ENCODE results near the gene PRKACB.

DNA sequence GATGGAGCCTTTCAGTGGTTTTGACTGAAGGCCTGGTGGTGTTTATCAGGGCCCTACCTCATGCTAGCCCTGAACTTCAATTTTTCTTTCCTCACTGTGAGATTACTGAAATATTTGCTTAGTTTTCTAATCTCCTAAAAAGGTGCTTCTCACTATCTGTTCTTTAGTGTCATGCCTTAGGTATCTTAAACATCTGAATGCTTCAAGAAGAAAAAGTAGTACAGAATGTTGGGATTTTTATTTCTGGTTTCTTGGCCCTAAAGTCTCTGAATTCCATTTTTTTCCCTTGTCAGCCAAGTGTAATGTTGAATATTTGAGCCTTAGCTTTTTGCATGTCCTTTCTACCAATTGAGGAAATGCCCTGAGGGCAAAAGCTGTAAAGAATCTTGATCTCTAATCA, 47.9 kb upstream of the PRKACB start:
- TF ChIP-seq EZH2 (IDR thresholded peaks at IDR 0.05; ENCODE audit: low read depth, unreplicated experiment) (no peak), POLR2AphosphoS5 (IDR thresholded peaks at IDR 0.05; ENCODE audit: low read depth) (no peak), NANOG (IDR thresholded peaks at IDR 0.05; ENCODE audit: borderline replicate concordance) (no peak), CREB1 (CRISPR knock-in tag; IDR thresholded peaks at IDR 0.05; ENCODE audit: low read depth) (no peak), ZNF331 (CRISPR knock-in tag; IDR thresholded peaks at IDR 0.05; ENCODE audit: low read depth) (no peak), EZH2phosphoT487 (IDR thresholded peaks at IDR 0.05; ENCODE audit: unreplicated experiment) (no peak), JUNB (IDR thresholded peaks at IDR 0.05; ENCODE audit: unreplicated experiment) (no peak), ZNF114 (CRISPR knock-in tag; IDR thresholded peaks at IDR 0.05) (no peak), STAT1 (IDR thresholded peaks at IDR 0.05; ENCODE audit: unreplicated experiment) (no peak)
- TF ChIP-seq, protein P1, sequence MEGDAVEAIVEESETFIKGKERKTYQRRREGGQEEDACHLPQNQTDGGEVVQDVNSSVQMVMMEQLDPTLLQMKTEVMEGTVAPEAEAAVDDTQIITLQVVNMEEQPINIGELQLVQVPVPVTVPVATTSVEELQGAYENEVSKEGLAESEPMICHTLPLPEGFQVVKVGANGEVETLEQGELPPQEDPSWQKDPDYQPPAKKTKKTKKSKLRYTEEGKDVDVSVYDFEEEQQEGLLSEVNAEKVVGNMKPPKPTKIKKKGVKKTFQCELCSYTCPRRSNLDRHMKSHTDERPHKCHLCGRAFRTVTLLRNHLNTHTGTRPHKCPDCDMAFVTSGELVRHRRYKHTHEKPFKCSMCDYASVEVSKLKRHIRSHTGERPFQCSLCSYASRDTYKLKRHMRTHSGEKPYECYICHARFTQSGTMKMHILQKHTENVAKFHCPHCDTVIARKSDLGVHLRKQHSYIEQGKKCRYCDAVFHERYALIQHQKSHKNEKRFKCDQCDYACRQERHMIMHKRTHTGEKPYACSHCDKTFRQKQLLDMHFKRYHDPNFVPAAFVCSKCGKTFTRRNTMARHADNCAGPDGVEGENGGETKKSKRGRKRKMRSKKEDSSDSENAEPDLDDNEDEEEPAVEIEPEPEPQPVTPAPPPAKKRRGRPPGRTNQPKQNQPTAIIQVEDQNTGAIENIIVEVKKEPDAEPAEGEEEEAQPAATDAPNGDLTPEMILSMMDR (conservative IDR thresholded peaks at IDR 0.05; ENCODE audit: low read depth in 2 of 2), result no peak
- TF ChIP-seq, protein P2, sequence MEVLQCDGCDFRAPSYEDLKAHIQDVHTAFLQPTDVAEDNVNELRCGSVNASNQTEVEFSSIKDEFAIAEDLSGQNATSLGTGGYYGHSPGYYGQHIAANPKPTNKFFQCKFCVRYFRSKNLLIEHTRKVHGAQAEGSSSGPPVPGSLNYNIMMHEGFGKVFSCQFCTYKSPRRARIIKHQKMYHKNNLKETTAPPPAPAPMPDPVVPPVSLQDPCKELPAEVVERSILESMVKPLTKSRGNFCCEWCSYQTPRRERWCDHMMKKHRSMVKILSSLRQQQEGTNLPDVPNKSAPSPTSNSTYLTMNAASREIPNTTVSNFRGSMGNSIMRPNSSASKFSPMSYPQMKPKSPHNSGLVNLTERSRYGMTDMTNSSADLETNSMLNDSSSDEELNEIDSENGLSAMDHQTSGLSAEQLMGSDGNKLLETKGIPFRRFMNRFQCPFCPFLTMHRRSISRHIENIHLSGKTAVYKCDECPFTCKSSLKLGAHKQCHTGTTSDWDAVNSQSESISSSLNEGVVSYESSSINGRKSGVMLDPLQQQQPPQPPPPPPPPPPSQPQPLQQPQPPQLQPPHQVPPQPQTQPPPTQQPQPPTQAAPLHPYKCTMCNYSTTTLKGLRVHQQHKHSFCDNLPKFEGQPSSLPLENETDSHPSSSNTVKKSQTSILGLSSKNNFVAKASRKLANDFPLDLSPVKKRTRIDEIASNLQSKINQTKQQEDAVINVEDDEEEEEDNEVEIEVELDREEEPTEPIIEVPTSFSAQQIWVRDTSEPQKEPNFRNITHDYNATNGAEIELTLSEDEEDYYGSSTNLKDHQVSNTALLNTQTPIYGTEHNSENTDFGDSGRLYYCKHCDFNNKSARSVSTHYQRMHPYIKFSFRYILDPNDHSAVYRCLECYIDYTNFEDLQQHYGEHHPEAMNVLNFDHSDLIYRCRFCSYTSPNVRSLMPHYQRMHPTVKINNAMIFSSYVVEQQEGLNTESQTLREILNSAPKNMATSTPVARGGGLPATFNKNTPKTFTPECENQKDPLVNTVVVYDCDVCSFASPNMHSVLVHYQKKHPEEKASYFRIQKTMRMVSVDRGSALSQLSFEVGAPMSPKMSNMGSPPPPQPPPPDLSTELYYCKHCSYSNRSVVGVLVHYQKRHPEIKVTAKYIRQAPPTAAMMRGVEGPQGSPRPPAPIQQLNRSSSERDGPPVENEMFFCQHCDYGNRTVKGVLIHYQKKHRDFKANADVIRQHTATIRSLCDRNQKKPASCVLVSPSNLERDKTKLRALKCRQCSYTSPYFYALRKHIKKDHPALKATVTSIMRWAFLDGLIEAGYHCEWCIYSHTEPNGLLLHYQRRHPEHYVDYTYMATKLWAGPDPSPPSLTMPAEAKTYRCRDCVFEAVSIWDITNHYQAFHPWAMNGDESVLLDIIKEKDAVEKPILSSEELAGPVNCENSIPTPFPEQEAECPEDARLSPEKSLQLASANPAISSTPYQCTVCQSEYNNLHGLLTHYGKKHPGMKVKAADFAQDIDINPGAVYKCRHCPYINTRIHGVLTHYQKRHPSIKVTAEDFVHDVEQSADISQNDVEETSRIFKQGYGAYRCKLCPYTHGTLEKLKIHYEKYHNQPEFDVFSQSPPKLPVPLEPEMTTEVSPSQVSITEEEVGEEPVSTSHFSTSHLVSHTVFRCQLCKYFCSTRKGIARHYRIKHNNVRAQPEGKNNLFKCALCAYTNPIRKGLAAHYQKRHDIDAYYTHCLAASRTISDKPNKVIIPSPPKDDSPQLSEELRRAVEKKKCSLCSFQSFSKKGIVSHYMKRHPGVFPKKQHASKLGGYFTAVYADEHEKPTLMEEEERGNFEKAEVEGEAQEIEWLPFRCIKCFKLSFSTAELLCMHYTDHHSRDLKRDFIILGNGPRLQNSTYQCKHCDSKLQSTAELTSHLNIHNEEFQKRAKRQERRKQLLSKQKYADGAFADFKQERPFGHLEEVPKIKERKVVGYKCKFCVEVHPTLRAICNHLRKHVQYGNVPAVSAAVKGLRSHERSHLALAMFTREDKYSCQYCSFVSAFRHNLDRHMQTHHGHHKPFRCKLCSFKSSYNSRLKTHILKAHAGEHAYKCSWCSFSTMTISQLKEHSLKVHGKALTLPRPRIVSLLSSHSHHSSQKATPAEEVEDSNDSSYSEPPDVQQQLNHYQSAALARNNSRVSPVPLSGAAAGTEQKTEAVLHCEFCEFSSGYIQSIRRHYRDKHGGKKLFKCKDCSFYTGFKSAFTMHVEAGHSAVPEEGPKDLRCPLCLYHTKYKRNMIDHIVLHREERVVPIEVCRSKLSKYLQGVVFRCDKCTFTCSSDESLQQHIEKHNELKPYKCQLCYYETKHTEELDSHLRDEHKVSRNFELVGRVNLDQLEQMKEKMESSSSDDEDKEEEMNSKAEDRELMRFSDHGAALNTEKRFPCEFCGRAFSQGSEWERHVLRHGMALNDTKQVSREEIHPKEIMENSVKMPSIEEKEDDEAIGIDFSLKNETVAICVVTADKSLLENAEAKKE (CRISPR knock-in tag; IDR thresholded peaks at IDR 0.05), result no peak
- TF ChIP-seq, protein P3, sequence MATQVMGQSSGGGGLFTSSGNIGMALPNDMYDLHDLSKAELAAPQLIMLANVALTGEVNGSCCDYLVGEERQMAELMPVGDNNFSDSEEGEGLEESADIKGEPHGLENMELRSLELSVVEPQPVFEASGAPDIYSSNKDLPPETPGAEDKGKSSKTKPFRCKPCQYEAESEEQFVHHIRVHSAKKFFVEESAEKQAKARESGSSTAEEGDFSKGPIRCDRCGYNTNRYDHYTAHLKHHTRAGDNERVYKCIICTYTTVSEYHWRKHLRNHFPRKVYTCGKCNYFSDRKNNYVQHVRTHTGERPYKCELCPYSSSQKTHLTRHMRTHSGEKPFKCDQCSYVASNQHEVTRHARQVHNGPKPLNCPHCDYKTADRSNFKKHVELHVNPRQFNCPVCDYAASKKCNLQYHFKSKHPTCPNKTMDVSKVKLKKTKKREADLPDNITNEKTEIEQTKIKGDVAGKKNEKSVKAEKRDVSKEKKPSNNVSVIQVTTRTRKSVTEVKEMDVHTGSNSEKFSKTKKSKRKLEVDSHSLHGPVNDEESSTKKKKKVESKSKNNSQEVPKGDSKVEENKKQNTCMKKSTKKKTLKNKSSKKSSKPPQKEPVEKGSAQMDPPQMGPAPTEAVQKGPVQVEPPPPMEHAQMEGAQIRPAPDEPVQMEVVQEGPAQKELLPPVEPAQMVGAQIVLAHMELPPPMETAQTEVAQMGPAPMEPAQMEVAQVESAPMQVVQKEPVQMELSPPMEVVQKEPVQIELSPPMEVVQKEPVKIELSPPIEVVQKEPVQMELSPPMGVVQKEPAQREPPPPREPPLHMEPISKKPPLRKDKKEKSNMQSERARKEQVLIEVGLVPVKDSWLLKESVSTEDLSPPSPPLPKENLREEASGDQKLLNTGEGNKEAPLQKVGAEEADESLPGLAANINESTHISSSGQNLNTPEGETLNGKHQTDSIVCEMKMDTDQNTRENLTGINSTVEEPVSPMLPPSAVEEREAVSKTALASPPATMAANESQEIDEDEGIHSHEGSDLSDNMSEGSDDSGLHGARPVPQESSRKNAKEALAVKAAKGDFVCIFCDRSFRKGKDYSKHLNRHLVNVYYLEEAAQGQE (IDR thresholded peaks at IDR 0.05; ENCODE audit: unreplicated experiment), result no peak
- TF ChIP-seq, protein P4, sequence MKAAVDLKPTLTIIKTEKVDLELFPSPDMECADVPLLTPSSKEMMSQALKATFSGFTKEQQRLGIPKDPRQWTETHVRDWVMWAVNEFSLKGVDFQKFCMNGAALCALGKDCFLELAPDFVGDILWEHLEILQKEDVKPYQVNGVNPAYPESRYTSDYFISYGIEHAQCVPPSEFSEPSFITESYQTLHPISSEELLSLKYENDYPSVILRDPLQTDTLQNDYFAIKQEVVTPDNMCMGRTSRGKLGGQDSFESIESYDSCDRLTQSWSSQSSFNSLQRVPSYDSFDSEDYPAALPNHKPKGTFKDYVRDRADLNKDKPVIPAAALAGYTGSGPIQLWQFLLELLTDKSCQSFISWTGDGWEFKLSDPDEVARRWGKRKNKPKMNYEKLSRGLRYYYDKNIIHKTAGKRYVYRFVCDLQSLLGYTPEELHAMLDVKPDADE (IDR thresholded peaks at IDR 0.05), result no peak

Measured in GM23338 (cell line).